ENCODE data around the gene METTL23.
"Not testable (repeated sequence)": the region's sequence is repeated elsewhere in the genome, so short reads cannot be mapped to it uniquely, and the experiment has no call there.

Gene METTL23

GRCh38 chr17:76716146-76716838, 10.3 kb upstream of the METTL23 start:
- H3K4me1 Mint-ChIP-seq (ENCODE audit: low read depth): peaks cover 56% of the 10 kb centered on the region
- H3K27ac Mint-ChIP-seq: peak overlapping the region; percentile 91
- H3K9me3 Mint-ChIP-seq: no peaks in the 10 kb centered on the region
- peak overlapping the region; percentile 51 for H3K4me3 Mint-ChIP-seq
- DNase-seq: peak; percentile 56
- H3K27me3 Mint-ChIP-seq: no peaks in the 10 kb centered on the region
- peaks cover 85% of the 10 kb centered on the region for H3K36me3 Mint-ChIP-seq (ENCODE audit: low read depth)

DNA sequence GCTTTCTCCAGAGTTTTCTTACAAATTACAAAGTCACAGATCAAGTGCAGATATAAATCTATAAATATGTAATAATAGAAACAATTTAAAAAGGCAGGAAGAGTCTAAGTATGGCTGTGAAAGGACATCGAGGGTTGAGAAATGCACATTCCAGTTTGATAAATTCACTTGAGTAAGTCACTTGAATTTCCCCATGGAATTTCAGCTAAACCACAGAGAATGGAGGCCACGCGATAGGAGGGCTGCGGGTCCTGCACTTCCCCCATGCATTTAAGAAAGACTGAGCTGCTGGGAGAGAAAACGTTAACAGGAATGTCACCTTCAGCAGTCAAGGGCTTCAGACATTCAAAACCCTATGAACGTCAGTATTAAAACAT, 9.8 kb upstream of the METTL23 start:
- Mint-ChIP-seq H3K4me1 (ENCODE audit: low read depth) (peaks cover 57% of the 10 kb centered on the region), H3K36me3 (ENCODE audit: low read depth) (peaks cover 90% of the 10 kb centered on the region)

DNA sequence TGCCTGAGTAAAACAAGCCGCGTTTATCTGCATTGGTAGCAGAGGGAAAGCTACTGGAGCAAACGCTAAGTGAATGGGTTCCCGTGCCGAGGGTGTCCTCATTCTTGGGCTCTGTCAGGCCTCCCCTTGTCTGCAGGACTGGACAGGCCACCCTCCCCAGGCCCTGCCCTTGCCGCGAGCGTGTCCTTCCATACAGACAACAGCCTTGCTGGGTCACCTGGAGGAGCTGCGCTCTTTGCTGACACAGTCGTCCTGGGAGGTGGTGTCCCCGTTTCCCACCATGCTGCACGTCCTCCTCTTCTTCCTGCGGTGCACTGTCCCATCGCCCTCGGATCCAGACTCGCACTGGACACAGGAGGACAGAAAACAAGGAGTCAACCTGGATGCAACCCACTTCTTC, 8.1 kb upstream of the METTL23 start:
- H3K9me3 Mint-ChIP-seq: no peaks in the 10 kb centered on the region
- DNase-seq: no peak
- H3K4me3 Mint-ChIP-seq: no peak overlapping the region
- no peaks in the 10 kb centered on the region for H3K27me3 Mint-ChIP-seq
- H3K27ac Mint-ChIP-seq: peak overlapping the region; percentile 47
- H3K36me3 Mint-ChIP-seq (ENCODE audit: low read depth): peaks cover 98% of the 10 kb centered on the region
- peaks cover 63% of the 10 kb centered on the region for H3K4me1 Mint-ChIP-seq (ENCODE audit: low read depth)

More for the DNA sequence above, 9.8 kb upstream of the METTL23 start:
- no peak for DNase-seq
- Mint-ChIP-seq H3K4me3 (peak overlapping the region; percentile 51), H3K27me3 (no peaks in the 10 kb centered on the region), H3K9me3 (no peaks in the 10 kb centered on the region), H3K27ac (peak overlapping the region; percentile 91)

- H3K36me3 Mint-ChIP-seq (ENCODE audit: low read depth): peaks cover 99% of the 10 kb centered on the region
- no peaks in the 10 kb centered on the region for H3K9me3 Mint-ChIP-seq
- peaks cover 59% of the 10 kb centered on the region for H3K4me1 Mint-ChIP-seq (ENCODE audit: low read depth)
- H3K27ac Mint-ChIP-seq: no peak overlapping the region
- DNase-seq: peak; percentile 11
- no peak overlapping the region for H3K4me3 Mint-ChIP-seq
- no peaks in the 10 kb centered on the region for H3K27me3 Mint-ChIP-seq
Observed at GRCh38 chr17:76720211-76720610, 6.4 kb upstream of the METTL23 start.

GRCh38 chr17:76720941-76721340, 5.7 kb upstream of the METTL23 start:
- Mint-ChIP-seq H3K4me1 (ENCODE audit: low read depth) (peaks cover 57% of the 10 kb centered on the region), H3K27me3 (no peaks in the 10 kb centered on the region), H3K9me3 (no peaks in the 10 kb centered on the region), H3K27ac (peak overlapping the region; percentile 52), H3K4me3 (no peak overlapping the region), H3K36me3 (ENCODE audit: low read depth) (peaks cover 99% of the 10 kb centered on the region)
- peak; percentile 13 for DNase-seq

DNA sequence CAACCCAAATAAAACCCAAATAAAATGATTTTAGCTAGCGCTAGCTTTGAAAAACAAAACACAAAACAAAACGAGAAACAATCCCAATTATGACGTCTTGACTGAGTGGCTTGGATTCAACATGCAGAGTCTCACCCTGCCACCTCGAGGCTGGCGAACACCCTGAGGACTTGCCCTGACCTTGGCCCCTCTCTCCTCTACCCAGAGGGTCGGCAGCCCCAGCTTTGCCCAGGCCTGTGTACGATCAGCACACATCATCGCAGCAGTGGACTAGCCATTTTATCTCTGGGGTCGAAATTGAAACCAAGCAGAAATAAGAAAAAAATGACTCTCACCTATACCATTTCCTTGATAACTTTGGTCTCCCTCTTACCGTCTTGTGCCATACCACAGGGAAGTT, 5.2 kb upstream of the METTL23 start:
- Mint-ChIP-seq H3K27ac (peak overlapping the region; percentile 68), H3K36me3 (ENCODE audit: low read depth) (peaks cover 97% of the 10 kb centered on the region), H3K4me1 (ENCODE audit: low read depth) (peaks cover 52% of the 10 kb centered on the region), H3K4me3 (no peak overlapping the region), H3K27me3 (no peaks in the 10 kb centered on the region), H3K9me3 (no peaks in the 10 kb centered on the region)
- DNase-seq: no peak

GRCh38 chr17:76722279-76722678, 4.4 kb upstream of the METTL23 start:
- Mint-ChIP-seq H3K4me1 (ENCODE audit: low read depth) (peaks cover 44% of the 10 kb centered on the region), H3K9me3 (no peaks in the 10 kb centered on the region), H3K4me3 (no peak overlapping the region), H3K27me3 (no peaks in the 10 kb centered on the region), H3K36me3 (ENCODE audit: low read depth) (peaks cover 94% of the 10 kb centered on the region), H3K27ac (peak overlapping the region; percentile 68)
- DNase-seq: no peak

GRCh38 chr17:76722977-76723376, 3.7 kb upstream of the METTL23 start:
- H3K9me3 Mint-ChIP-seq, DNase-seq, H3K27me3 Mint-ChIP-seq: not testable (repeated sequence)
- Mint-ChIP-seq H3K4me1 (ENCODE audit: low read depth) (peaks cover 46% of the 10 kb centered on the region), H3K27ac (peak overlapping the region; percentile 77), H3K4me3 (peak overlapping the region; percentile 54), H3K36me3 (ENCODE audit: low read depth) (peaks cover 94% of the 10 kb centered on the region)

DNA sequence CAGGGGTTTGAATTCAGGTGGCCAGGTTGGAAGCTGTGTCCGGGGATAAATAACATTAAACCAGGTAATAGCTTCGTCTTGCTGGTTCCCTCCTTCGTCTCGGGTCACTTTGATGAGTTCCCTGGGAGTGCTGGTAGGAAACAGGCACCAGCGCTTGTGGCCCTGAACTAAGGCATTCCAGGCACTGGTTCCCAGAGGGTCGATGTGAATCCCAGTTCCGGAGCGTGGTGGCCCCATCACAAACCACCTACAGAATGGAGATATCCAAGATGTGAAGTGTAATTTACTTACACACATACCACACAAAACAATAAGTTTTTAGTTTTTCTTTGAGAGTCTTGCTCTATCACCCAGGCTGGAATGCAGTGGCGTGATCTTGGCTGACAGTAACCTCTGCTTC, 2.8 kb upstream of the METTL23 start:
- no peaks in the 10 kb centered on the region for H3K9me3 Mint-ChIP-seq
- no peak for DNase-seq
- H3K4me3 Mint-ChIP-seq: peak overlapping the region; percentile 97
- peak overlapping the region; percentile 63 for H3K27ac Mint-ChIP-seq
- H3K4me1 Mint-ChIP-seq (ENCODE audit: low read depth): peaks cover 48% of the 10 kb centered on the region
- peaks cover 94% of the 10 kb centered on the region for H3K36me3 Mint-ChIP-seq (ENCODE audit: low read depth)
- no peaks in the 10 kb centered on the region for H3K27me3 Mint-ChIP-seq

DNA sequence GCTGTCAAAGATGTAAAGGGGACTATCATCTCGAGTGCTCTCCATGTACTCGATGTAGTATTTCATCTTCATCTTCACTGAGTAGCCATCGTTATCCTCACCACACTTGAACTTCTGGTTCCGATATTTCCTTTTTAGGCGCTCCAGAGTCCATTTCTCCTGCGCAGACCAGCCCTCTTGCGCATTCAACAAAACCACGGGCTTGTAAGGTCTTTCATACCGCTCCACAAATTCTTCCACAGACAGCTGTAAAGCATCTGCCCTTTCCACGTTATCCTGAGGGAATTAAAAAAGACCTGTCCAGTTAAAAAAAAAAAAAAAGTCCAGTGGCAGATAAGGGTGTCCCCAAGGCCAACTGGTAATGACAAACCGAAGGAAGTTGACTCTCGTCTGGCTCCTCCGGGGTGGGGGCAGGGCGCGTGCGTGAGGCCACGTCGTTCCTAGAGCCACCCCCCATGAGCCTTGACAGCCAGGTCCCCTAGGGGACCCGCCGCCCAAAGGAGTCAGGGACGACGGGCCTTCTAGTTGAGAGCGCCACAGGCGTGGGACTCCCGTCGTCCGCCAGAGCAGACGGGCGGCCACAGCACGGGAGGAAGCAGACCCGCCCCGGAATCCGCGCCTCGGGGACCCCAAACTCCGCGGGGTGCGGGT, 934 bp upstream of the METTL23 start:
- Mint-ChIP-seq H3K27ac (peak overlapping the region; percentile 99), H3K4me3 (peak overlapping the region; percentile 97), H3K9me3 (no peaks in the 10 kb centered on the region), H3K36me3 (ENCODE audit: low read depth) (peaks cover 94% of the 10 kb centered on the region), H3K4me1 (ENCODE audit: low read depth) (peaks cover 61% of the 10 kb centered on the region), H3K27me3 (no peaks in the 10 kb centered on the region)
- DNase-seq: peak; percentile 80

GRCh38 chr17:76726231-76726775, 336 bp upstream of the METTL23 start, which contains the start of gene JMJD6:
TSS of gene JMJD6 (minus strand) at chr17:76726606. CDS start at chr17:76726475, 131 bp downstream.
- peak within 1 kb of the TSS; percentile 99 for H3K27ac Mint-ChIP-seq
- H3K27me3 Mint-ChIP-seq: no peaks in the 10 kb centered on the region
- H3K4me3 Mint-ChIP-seq: peak within 1 kb of the TSS; percentile 97
- DNase-seq: peak; percentile 95
- H3K36me3 Mint-ChIP-seq (ENCODE audit: low read depth): peaks cover 94% of the 10 kb centered on the region
- H3K4me1 Mint-ChIP-seq (ENCODE audit: low read depth): peaks cover 60% of the 10 kb centered on the region
- no peaks in the 10 kb centered on the region for H3K9me3 Mint-ChIP-seq

DNA sequence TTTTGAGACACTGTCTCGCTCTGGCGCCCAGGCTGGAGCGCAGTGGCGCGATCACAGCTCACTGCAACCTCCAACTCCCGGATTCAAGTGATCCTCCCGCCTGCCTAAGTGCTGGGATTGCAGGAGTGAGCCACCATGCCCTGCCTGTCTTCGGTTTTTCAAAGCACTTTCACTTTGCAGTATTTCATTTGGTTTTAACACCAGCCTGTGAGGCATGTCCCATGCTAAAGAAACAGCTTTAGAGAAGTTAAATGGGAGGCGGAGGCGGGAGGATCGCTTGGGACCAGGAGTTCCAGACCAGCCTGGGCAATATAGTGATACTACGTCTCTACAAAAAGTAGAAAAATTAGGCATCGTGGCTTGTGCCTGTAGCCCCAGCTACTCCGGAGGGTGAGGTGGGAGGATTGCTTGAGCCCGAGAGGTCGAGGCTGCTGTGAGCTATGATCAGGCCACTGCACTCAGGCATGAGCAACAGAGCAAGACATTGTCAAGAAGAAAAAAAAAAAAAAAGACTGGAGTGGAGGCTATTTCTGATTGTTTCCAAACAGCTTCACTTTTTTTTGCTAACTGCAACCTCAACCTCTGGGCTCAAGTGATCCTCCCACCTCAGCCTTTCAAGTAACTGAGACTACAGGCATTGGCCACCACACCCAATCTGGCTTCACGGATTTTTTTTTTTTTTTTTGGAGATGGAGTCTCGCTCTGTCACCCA, 1.3 kb downstream of the METTL23 start:
- peak; percentile 51 for DNase-seq
- peak overlapping the region; percentile 97 for H3K4me3 Mint-ChIP-seq
- no peaks in the 10 kb centered on the region for H3K27me3 Mint-ChIP-seq
- peaks cover 62% of the 10 kb centered on the region for H3K4me1 Mint-ChIP-seq (ENCODE audit: low read depth)
- peak overlapping the region; percentile 99 for H3K27ac Mint-ChIP-seq
- H3K36me3 Mint-ChIP-seq (ENCODE audit: low read depth): peaks cover 94% of the 10 kb centered on the region
- no peaks in the 10 kb centered on the region for H3K9me3 Mint-ChIP-seq

GRCh38 chr17:76731800-76732733, 5.4 kb downstream of the METTL23 start:
- H3K27me3 Mint-ChIP-seq: not testable (repeated sequence)
- H3K27ac Mint-ChIP-seq: peak overlapping the region; percentile 99
- peaks cover 58% of the 10 kb centered on the region for H3K4me1 Mint-ChIP-seq (ENCODE audit: low read depth)

More at GRCh38 chr17:76731800-76732733, 5.4 kb downstream of the METTL23 start:
- H3K36me3 Mint-ChIP-seq (ENCODE audit: low read depth): peaks cover 98% of the 10 kb centered on the region
- DNase-seq, H3K9me3 Mint-ChIP-seq: not testable (repeated sequence)
- peak overlapping the region; percentile 99 for H3K4me3 Mint-ChIP-seq

Data from activated T-cell treated with anti-CD3 and anti-CD28 coated beads, Interleukin-2, amount 50 U/mL, for 24 hours (primary cell).